Dendritic cell treated with granulocyte-macrophage colony-stimulating factor and Interleukin-4, amounts not matched to agents 40 ng/mL and 50 ng/mL, for 4 days (primary cell): ENCODE measurements around the gene USP46.
A peak's percentile ranks its signal among the peaks of the same experiment; 100 is the strongest.

Experiments
- H3K27ac Mint-ChIP-seq: one replicate; pipeline ENCODE4 v1.8.0; 2022; ENCODE audit warnings: mild to moderate bottlenecking, mixed read lengths
- H3K27me3 Mint-ChIP-seq: one replicate; pipeline ENCODE4 v1.8.0; 2022; ENCODE audit warnings: mild to moderate bottlenecking, mixed read lengths
- H3K36me3 Mint-ChIP-seq: one replicate; pipeline ENCODE4 v1.8.0; 2022; ENCODE audit warnings: low read depth, mixed read lengths
- H3K4me1 Mint-ChIP-seq: one replicate; pipeline ENCODE4 v1.8.0; 2022; ENCODE audit warnings: low read depth, mixed read lengths
- H3K4me3 Mint-ChIP-seq: one replicate; pipeline ENCODE4 v1.8.0; 2022; ENCODE audit warnings: mild to moderate bottlenecking, moderate library complexity, mixed read lengths
- H3K9me3 Mint-ChIP-seq: one replicate; pipeline ENCODE4 v1.8.0; 2022; ENCODE audit warnings: mixed read lengths
- intact Hi-C: fragments of 100-400 bp; cut with micrococcal nuclease; formaldehyde crosslinking; loops from one replicate; pipeline ENCODE4 v1.15.0; 2022

USP46 gene

GRCh38 chr4:52659001-52659721 lies at the start of gene USP46:
Gene USP46, minus strand, starts transcription at chr4:52659301. Its CDS starts 151 bp downstream, at chr4:52659150.
- intact Hi-C loops: loop anchor here (5.0 to 10.0 kb wide), 2 partner anchors 58 to 206 kb away; partner anchors contain the start of gene RASL11B
- Mint-ChIP-seq H3K27me3 (peaks cover 6% of the 10 kb centered on the region), H3K36me3 (peaks cover 4% of the 10 kb centered on the region), H3K4me1 (peaks cover 49% of the 10 kb centered on the region), H3K27ac (peak within 1 kb of the TSS; percentile 80), H3K9me3 (no peaks in the 10 kb centered on the region), H3K4me3 (peak within 1 kb of the TSS; percentile 83)

- H3K27ac Mint-ChIP-seq: no peak overlapping the region
- H3K4me3 Mint-ChIP-seq: no peak overlapping the region
- H3K9me3 Mint-ChIP-seq: peaks cover 8% of the 10 kb centered on the region
- intact Hi-C loops: no loop called here
- no peaks in the 10 kb centered on the region for H3K27me3 Mint-ChIP-seq
- no peaks in the 10 kb centered on the region for H3K36me3 Mint-ChIP-seq
- peaks cover 5% of the 10 kb centered on the region for H3K4me1 Mint-ChIP-seq
Observed at GRCh38 chr4:52704661-52705060, 45.6 kb upstream of the USP46 start.

GRCh38 chr4:52704133-52704532 lies 45.0 kb upstream of the USP46 start:
- intact Hi-C loops: no loop called here
- Mint-ChIP-seq H3K9me3 (peaks cover 2% of the 10 kb centered on the region), H3K27ac (no peak overlapping the region), H3K4me1 (peaks cover under 1% of the 10 kb centered on the region), H3K4me3 (no peak overlapping the region), H3K36me3 (no peaks in the 10 kb centered on the region), H3K27me3 (no peaks in the 10 kb centered on the region)

GRCh38 chr4:52701207-52701606 lies 42.1 kb upstream of the USP46 start:
- no peaks in the 10 kb centered on the region for H3K27me3 Mint-ChIP-seq

GRCh38 chr4:52694936-52695335 lies 35.8 kb upstream of the USP46 start:
- Mint-ChIP-seq H3K4me1 (no peaks in the 10 kb centered on the region), H3K27ac (no peak overlapping the region), H3K9me3 (peaks cover 36% of the 10 kb centered on the region), H3K27me3 (no peaks in the 10 kb centered on the region), H3K36me3 (no peaks in the 10 kb centered on the region), H3K4me3 (no peak overlapping the region)
- intact Hi-C loops: no loop called here

More at GRCh38 chr4:52701207-52701606, 42.1 kb upstream of the USP46 start:
- H3K4me3 Mint-ChIP-seq: no peak overlapping the region
- no peak overlapping the region for H3K27ac Mint-ChIP-seq
- no peaks in the 10 kb centered on the region for H3K9me3 Mint-ChIP-seq
- H3K36me3 Mint-ChIP-seq: no peaks in the 10 kb centered on the region
- intact Hi-C loops: no loop called here
- H3K4me1 Mint-ChIP-seq: no peaks in the 10 kb centered on the region

GRCh38 chr4:52693492-52693891 lies 34.4 kb upstream of the USP46 start:
- intact Hi-C loops: no loop called here
- H3K9me3 Mint-ChIP-seq: peaks cover 36% of the 10 kb centered on the region
- no peak overlapping the region for H3K27ac Mint-ChIP-seq
- H3K4me1 Mint-ChIP-seq: no peaks in the 10 kb centered on the region
- no peaks in the 10 kb centered on the region for H3K36me3 Mint-ChIP-seq
- no peak overlapping the region for H3K4me3 Mint-ChIP-seq
- no peaks in the 10 kb centered on the region for H3K27me3 Mint-ChIP-seq

GRCh38 chr4:52689096-52689495 lies 30.0 kb upstream of the USP46 start:
- peaks cover 29% of the 10 kb centered on the region for H3K9me3 Mint-ChIP-seq
- no peak overlapping the region for H3K27ac Mint-ChIP-seq
- peaks cover 2% of the 10 kb centered on the region for H3K27me3 Mint-ChIP-seq
- no peaks in the 10 kb centered on the region for H3K36me3 Mint-ChIP-seq
- intact Hi-C loops: no loop called here
- H3K4me1 Mint-ChIP-seq: no peaks in the 10 kb centered on the region
- no peak overlapping the region for H3K4me3 Mint-ChIP-seq

GRCh38 chr4:52687696-52688095 lies 28.6 kb upstream of the USP46 start:
- Mint-ChIP-seq H3K4me1 (no peaks in the 10 kb centered on the region), H3K27me3 (peaks cover 2% of the 10 kb centered on the region), H3K36me3 (no peaks in the 10 kb centered on the region), H3K9me3 (peaks cover 15% of the 10 kb centered on the region), H3K27ac (no peak overlapping the region), H3K4me3 (no peak overlapping the region)
- intact Hi-C loops: no loop called here

GRCh38 chr4:52685316-52685715 lies 26.2 kb upstream of the USP46 start:
- no peak overlapping the region for H3K4me3 Mint-ChIP-seq
- H3K27me3 Mint-ChIP-seq: peaks cover 2% of the 10 kb centered on the region
- no peak overlapping the region for H3K27ac Mint-ChIP-seq
- no peaks in the 10 kb centered on the region for H3K36me3 Mint-ChIP-seq
- no peaks in the 10 kb centered on the region for H3K4me1 Mint-ChIP-seq
- H3K9me3 Mint-ChIP-seq: no peaks in the 10 kb centered on the region
- intact Hi-C loops: no loop called here

GRCh38 chr4:52684896-52685295 lies 25.8 kb upstream of the USP46 start:
- H3K27ac Mint-ChIP-seq: no peak overlapping the region
- H3K4me1 Mint-ChIP-seq: no peaks in the 10 kb centered on the region
- no peaks in the 10 kb centered on the region for H3K9me3 Mint-ChIP-seq
- intact Hi-C loops: no loop called here
- H3K36me3 Mint-ChIP-seq: no peaks in the 10 kb centered on the region
- no peak overlapping the region for H3K4me3 Mint-ChIP-seq
- H3K27me3 Mint-ChIP-seq: peaks cover 2% of the 10 kb centered on the region

- Mint-ChIP-seq H3K4me1 (no peaks in the 10 kb centered on the region), H3K27me3 (no peaks in the 10 kb centered on the region), H3K9me3 (no peaks in the 10 kb centered on the region), H3K4me3 (no peak overlapping the region), H3K36me3 (no peaks in the 10 kb centered on the region), H3K27ac (no peak overlapping the region)
- intact Hi-C loops: no loop called here
Observed at GRCh38 chr4:52680381-52680780, 21.3 kb upstream of the USP46 start.

GRCh38 chr4:52676536-52676935 lies 17.4 kb upstream of the USP46 start:
- no peaks in the 10 kb centered on the region for H3K27me3 Mint-ChIP-seq
- no peaks in the 10 kb centered on the region for H3K4me1 Mint-ChIP-seq
- intact Hi-C loops: no loop called here
- no peaks in the 10 kb centered on the region for H3K36me3 Mint-ChIP-seq
- H3K27ac Mint-ChIP-seq: no peak overlapping the region
- no peak overlapping the region for H3K4me3 Mint-ChIP-seq
- no peaks in the 10 kb centered on the region for H3K9me3 Mint-ChIP-seq

- H3K9me3 Mint-ChIP-seq: no peaks in the 10 kb centered on the region
- no peak overlapping the region for H3K4me3 Mint-ChIP-seq
- H3K27ac Mint-ChIP-seq: no peak overlapping the region
- no peaks in the 10 kb centered on the region for H3K4me1 Mint-ChIP-seq
- intact Hi-C loops: no loop called here
- no peaks in the 10 kb centered on the region for H3K36me3 Mint-ChIP-seq
- H3K27me3 Mint-ChIP-seq: no peaks in the 10 kb centered on the region
Observed at GRCh38 chr4:52675111-52675510, 16.0 kb upstream of the USP46 start.

- Mint-ChIP-seq H3K36me3 (no peaks in the 10 kb centered on the region), H3K9me3 (no peaks in the 10 kb centered on the region), H3K27ac (no peak overlapping the region), H3K4me1 (no peaks in the 10 kb centered on the region), H3K27me3 (peaks cover 10% of the 10 kb centered on the region), H3K4me3 (no peak overlapping the region)
- intact Hi-C loops: no loop called here
Observed at GRCh38 chr4:52670739-52671138, 11.6 kb upstream of the USP46 start.

GRCh38 chr4:52670121-52670520 lies 11.0 kb upstream of the USP46 start:
- Mint-ChIP-seq H3K4me3 (no peak overlapping the region), H3K9me3 (no peaks in the 10 kb centered on the region), H3K36me3 (no peaks in the 10 kb centered on the region), H3K4me1 (no peaks in the 10 kb centered on the region), H3K27me3 (peaks cover 12% of the 10 kb centered on the region), H3K27ac (no peak overlapping the region)
- intact Hi-C loops: no loop called here
